Type B pancreatic cell (in vitro differentiated cells): ENCODE measurements around the gene ZNF697. TPM values are rescaled to one million over a fixed set of nuclear protein-coding genes. Genes with fewer than 3 reads are reported as not detected.

ENCODE experiments used
- DNase-seq: peaks from one replicate; pipeline ENCODE4 v3.0.0; 2021; ENCODE audit warnings: mixed read lengths; ENCODE audit not compliant: unreplicated experiment; ENCODE audit errors: extremely low spot score
- H3K27ac Mint-ChIP-seq: 2 replicates; pipeline ENCODE4 v1.8.0; 2021; ENCODE audit warnings: mild to moderate bottlenecking, mixed read lengths
- H3K27me3 Mint-ChIP-seq: 2 replicates; pipeline ENCODE4 v1.8.0; 2021; ENCODE audit warnings: mixed read lengths
- H3K36me3 Mint-ChIP-seq: 2 replicates; pipeline ENCODE4 v1.8.0; 2021; ENCODE audit warnings: mixed read lengths
- H3K4me1 Mint-ChIP-seq: one replicate; pipeline ENCODE4 v1.8.0; 2021; ENCODE audit warnings: mixed read lengths; ENCODE audit not compliant: unreplicated experiment
- H3K4me3 Mint-ChIP-seq: 2 replicates; pipeline ENCODE4 v1.8.0; 2021; ENCODE audit warnings: mild to moderate bottlenecking, mixed read lengths
- H3K9me3 Mint-ChIP-seq: 2 replicates; pipeline ENCODE4 v1.8.0; 2021; ENCODE audit warnings: mixed read lengths
- CTCF ChIP-seq: fragments of 200-600 bp; sonication (generic); conservative IDR thresholded peaks from 2 replicates; pipeline ENCODE4 v1.5.0; 2021; ENCODE audit warnings: antibody characterized with exemption, mild to moderate bottlenecking
- total RNA-seq: library from RNA; stranded (reverse); gene quantifications from 2 replicates; pipeline ENCODE4 v1.2.1, GENCODE V29; 2021; ENCODE audit warnings: low replicate concordance

The ZNF697 gene
- total RNA-seq, 1 donor from 2014 or later, result 11.8 TPM

GRCh38 chr1:119626011-119626545 is 22.0 kb downstream of the ZNF697 start:
- no peak for TF ChIP-seq CTCF
- Mint-ChIP-seq H3K27me3 (no peaks in the 10 kb centered on the region), H3K27ac (no peak overlapping the region), H3K9me3 (no peaks in the 10 kb centered on the region), H3K36me3 (peaks cover 39% of the 10 kb centered on the region), H3K4me3 (no peak overlapping the region), H3K4me1 (peaks cover 25% of the 10 kb centered on the region)
- DNase-seq, result no peak

- Mint-ChIP-seq H3K4me1 (peaks cover 18% of the 10 kb centered on the region), H3K4me3 (no peak overlapping the region), H3K27me3 (no peaks in the 10 kb centered on the region), H3K36me3 (peaks cover 42% of the 10 kb centered on the region), H3K9me3 (no peaks in the 10 kb centered on the region), H3K27ac (no peak overlapping the region)
- TF ChIP-seq CTCF, result no peak
- DNase-seq, result no peak
Measured at GRCh38 chr1:119623678-119624077, 24.4 kb downstream of the ZNF697 start.

- H3K4me1 Mint-ChIP-seq, result peaks cover 18% of the 10 kb centered on the region
- peaks cover 42% of the 10 kb centered on the region for H3K36me3 Mint-ChIP-seq
- H3K27me3 Mint-ChIP-seq, result no peaks in the 10 kb centered on the region
- no peak for DNase-seq
- H3K4me3 Mint-ChIP-seq, result no peak overlapping the region
- H3K27ac Mint-ChIP-seq, result no peak overlapping the region
- no peak for TF ChIP-seq CTCF
- no peaks in the 10 kb centered on the region for H3K9me3 Mint-ChIP-seq
Measured at GRCh38 chr1:119623193-119623515, 24.9 kb downstream of the ZNF697 start.

GRCh38 chr1:119622311-119623192 is 25.5 kb downstream of the ZNF697 start:
- no peaks in the 10 kb centered on the region for H3K27me3 Mint-ChIP-seq
- H3K4me3 Mint-ChIP-seq, result no peak overlapping the region
- DNase-seq, result no peak
- H3K36me3 Mint-ChIP-seq, result peaks cover 42% of the 10 kb centered on the region
- H3K9me3 Mint-ChIP-seq, result no peaks in the 10 kb centered on the region
- no peak overlapping the region for H3K27ac Mint-ChIP-seq
- H3K4me1 Mint-ChIP-seq, result peaks cover 16% of the 10 kb centered on the region
- TF ChIP-seq CTCF, result no peak

DNA sequence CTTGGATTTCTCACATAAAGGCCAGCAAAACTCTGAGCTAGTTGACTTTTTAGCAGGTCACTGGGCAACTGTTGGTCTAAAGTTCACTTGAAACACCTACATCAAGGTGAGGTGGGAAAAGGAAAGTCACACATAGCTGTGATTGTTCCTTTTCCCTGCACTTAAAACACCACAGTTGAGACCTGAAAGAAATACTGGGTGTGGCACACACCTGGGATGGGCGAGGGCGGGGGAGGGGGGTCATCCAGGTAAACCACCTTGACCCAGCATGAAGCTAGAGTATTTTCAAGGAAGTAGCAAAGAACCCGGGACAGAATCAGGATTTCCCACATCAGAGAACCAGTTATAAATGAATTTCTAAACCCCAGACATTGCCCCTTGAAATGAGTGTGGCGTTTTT is 26.4 kb downstream of the ZNF697 start:
- Mint-ChIP-seq H3K27me3 (no peaks in the 10 kb centered on the region), H3K4me3 (no peak overlapping the region), H3K9me3 (no peaks in the 10 kb centered on the region), H3K36me3 (peaks cover 42% of the 10 kb centered on the region), H3K27ac (no peak overlapping the region), H3K4me1 (peaks cover 10% of the 10 kb centered on the region)
- TF ChIP-seq CTCF, result no peak
- no peak for DNase-seq
